ENCODE data around the gene FBXL5.

The FBXL5 gene

GRCh38 chr4:15676039-15676438 lies 20.9 kb upstream of the FBXL5 start:
- Histone ChIP-seq H3K27ac (no peak overlapping the region), H3K27me3 (replicated peaks) (no peaks in the 10 kb centered on the region), H3K4me3 (ENCODE audit: low read depth, low read length) (no peak overlapping the region), H3K36me3 (replicated peaks) (no peaks in the 10 kb centered on the region)
- in situ Hi-C loops (cut with HindIII; ENCODE audit: low pct_ligation_motif_present, low sequenced_read_pairs): no loop called here
- TF ChIP-seq CTCF (IDR thresholded peaks at IDR 0.05; ENCODE audit: low read depth, low read length, missing control alignments): no peak
- DNase-seq: no peak

- H3K4me3 ChIP-seq (ENCODE audit: low read depth, low read length): no peak overlapping the region
- in situ Hi-C loops (cut with HindIII; ENCODE audit: low pct_ligation_motif_present, low sequenced_read_pairs): no loop called here
- no peak for DNase-seq
- H3K27ac ChIP-seq: no peak overlapping the region
- no peak for TF ChIP-seq CTCF (IDR thresholded peaks at IDR 0.05; ENCODE audit: low read depth, low read length, missing control alignments)
- H3K27me3 ChIP-seq (replicated peaks): no peaks in the 10 kb centered on the region
- no peaks in the 10 kb centered on the region for H3K36me3 ChIP-seq (replicated peaks)
Measured at GRCh38 chr4:15675356-15675755, 20.2 kb upstream of the FBXL5 start.

GRCh38 chr4:15674926-15675325 lies 19.8 kb upstream of the FBXL5 start:
- H3K27me3 ChIP-seq (replicated peaks): no peaks in the 10 kb centered on the region
- in situ Hi-C loops (cut with HindIII; ENCODE audit: low pct_ligation_motif_present, low sequenced_read_pairs): no loop called here
- no peak for DNase-seq
- H3K36me3 ChIP-seq (replicated peaks): no peaks in the 10 kb centered on the region
- TF ChIP-seq CTCF (IDR thresholded peaks at IDR 0.05; ENCODE audit: low read depth, low read length, missing control alignments): no peak
- H3K4me3 ChIP-seq (ENCODE audit: low read depth, low read length): no peak overlapping the region
- H3K27ac ChIP-seq: no peak overlapping the region

GRCh38 chr4:15674046-15674445 lies 18.9 kb upstream of the FBXL5 start:
- Histone ChIP-seq H3K27me3 (replicated peaks) (no peaks in the 10 kb centered on the region), H3K4me3 (ENCODE audit: low read depth, low read length) (no peak overlapping the region), H3K27ac (no peak overlapping the region), H3K36me3 (replicated peaks) (no peaks in the 10 kb centered on the region)
- no peak for DNase-seq
- TF ChIP-seq CTCF (IDR thresholded peaks at IDR 0.05; ENCODE audit: low read depth, low read length, missing control alignments): no peak
- in situ Hi-C loops (cut with HindIII; ENCODE audit: low pct_ligation_motif_present, low sequenced_read_pairs): no loop called here

GRCh38 chr4:15673337-15673736 lies 18.2 kb upstream of the FBXL5 start:
- TF ChIP-seq CTCF (IDR thresholded peaks at IDR 0.05; ENCODE audit: low read depth, low read length, missing control alignments): no peak
- no peak for DNase-seq
- in situ Hi-C loops (cut with HindIII; ENCODE audit: low pct_ligation_motif_present, low sequenced_read_pairs): no loop called here
- Histone ChIP-seq H3K36me3 (replicated peaks) (no peaks in the 10 kb centered on the region), H3K4me3 (ENCODE audit: low read depth, low read length) (no peak overlapping the region), H3K27ac (no peak overlapping the region), H3K27me3 (replicated peaks) (no peaks in the 10 kb centered on the region)

GRCh38 chr4:15672101-15672500 lies 16.9 kb upstream of the FBXL5 start:
- no peak for TF ChIP-seq CTCF (IDR thresholded peaks at IDR 0.05; ENCODE audit: low read depth, low read length, missing control alignments)
- no peaks in the 10 kb centered on the region for H3K36me3 ChIP-seq (replicated peaks)
- no peaks in the 10 kb centered on the region for H3K27me3 ChIP-seq (replicated peaks)
- in situ Hi-C loops (cut with HindIII; ENCODE audit: low pct_ligation_motif_present, low sequenced_read_pairs): no loop called here
- H3K27ac ChIP-seq: no peak overlapping the region
- H3K4me3 ChIP-seq (ENCODE audit: low read depth, low read length): no peak overlapping the region
- DNase-seq: no peak
